Measurements from ENCODE around the gene RBM34. TPM values are rescaled to one million over a fixed set of nuclear protein-coding genes. Genes with fewer than 3 reads are reported as not detected.
A peak's percentile ranks its signal among the peaks of the same experiment; 100 is the strongest.

The RBM34 gene
- total RNA-seq, 2 experiments from 2014 or later: 136 TPM

DNA sequence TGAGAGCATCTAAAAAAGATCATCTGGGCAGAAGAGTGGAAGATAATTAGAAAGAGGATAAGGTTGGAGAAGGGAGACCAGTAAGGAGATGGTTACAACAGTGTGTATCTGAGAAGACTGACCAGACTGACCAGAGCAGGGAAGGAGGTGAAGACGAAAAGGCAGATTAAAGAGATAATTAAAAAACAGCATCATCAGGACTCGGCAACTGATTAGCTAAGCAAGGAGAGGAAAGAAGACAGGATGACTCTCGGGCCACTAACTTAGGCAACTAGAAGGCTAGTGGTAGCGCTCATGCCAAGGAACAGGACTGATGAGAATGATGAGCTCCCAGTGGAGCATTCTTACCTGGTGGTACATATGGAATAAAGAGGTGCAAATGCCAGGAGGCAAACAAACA lies 3.9 kb downstream of the RBM34 start:
- Mint-ChIP-seq H3K36me3 (ENCODE audit: low read depth) (peaks cover 39% of the 10 kb centered on the region), H3K4me3 (no peak overlapping the region), H3K27me3 (no peaks in the 10 kb centered on the region), H3K4me1 (ENCODE audit: low read depth) (peaks cover 25% of the 10 kb centered on the region), H3K9me3 (no peaks in the 10 kb centered on the region), H3K27ac (no peak overlapping the region)
- TF ChIP-seq, protein P1, sequence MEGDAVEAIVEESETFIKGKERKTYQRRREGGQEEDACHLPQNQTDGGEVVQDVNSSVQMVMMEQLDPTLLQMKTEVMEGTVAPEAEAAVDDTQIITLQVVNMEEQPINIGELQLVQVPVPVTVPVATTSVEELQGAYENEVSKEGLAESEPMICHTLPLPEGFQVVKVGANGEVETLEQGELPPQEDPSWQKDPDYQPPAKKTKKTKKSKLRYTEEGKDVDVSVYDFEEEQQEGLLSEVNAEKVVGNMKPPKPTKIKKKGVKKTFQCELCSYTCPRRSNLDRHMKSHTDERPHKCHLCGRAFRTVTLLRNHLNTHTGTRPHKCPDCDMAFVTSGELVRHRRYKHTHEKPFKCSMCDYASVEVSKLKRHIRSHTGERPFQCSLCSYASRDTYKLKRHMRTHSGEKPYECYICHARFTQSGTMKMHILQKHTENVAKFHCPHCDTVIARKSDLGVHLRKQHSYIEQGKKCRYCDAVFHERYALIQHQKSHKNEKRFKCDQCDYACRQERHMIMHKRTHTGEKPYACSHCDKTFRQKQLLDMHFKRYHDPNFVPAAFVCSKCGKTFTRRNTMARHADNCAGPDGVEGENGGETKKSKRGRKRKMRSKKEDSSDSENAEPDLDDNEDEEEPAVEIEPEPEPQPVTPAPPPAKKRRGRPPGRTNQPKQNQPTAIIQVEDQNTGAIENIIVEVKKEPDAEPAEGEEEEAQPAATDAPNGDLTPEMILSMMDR (IDR thresholded peaks at IDR 0.05): no peak
- intact Hi-C loops (cut with micrococcal nuclease): no loop called here
- ChIA-PET POLR2A (interaction anchor here (0.9 to 1.3 kb wide), 3 partner anchors 18 to 50 kb away, joined by 3 to 4 read pairs (median 3); no protein-coding TSS in a partner anchor), CTCF (interaction anchor here (1.0 to 1.7 kb wide), 4 partner anchors 18 to 259 kb away, joined by 3 to 10 read pairs (median 3); no protein-coding TSS in a partner anchor)
- ATAC-seq: no peak
- DNase-seq: no peak

DNA sequence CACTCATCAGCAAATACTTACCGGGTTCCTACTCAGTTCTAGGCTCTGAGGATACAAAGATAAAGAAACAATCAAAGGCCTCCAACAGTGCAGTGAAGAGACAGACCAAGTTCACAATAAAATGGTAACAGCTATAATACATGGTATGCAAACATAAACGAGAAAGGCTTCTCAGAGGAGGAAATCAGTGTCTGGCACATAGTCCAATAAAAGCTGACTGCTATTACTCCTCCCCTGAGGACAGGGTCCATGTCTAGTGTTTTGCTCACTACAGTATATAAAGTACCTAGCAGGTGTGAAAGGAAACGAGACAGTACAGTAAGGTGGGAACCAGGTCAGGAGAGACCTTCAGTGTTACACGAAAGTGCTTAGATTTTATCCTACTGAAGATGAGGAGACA lies 4.3 kb downstream of the RBM34 start:
- ChIA-PET POLR2A (interaction anchor here (0.9 kb wide), 1 partner anchor 29 kb away, joined by 3 read pairs; no protein-coding TSS in a partner anchor), CTCF (interaction anchor here (1.0 to 1.7 kb wide), 4 partner anchors 18 to 260 kb away, joined by 3 to 10 read pairs (median 3); no protein-coding TSS in a partner anchor)
- H3K9me3 Mint-ChIP-seq: no peaks in the 10 kb centered on the region
- H3K27ac Mint-ChIP-seq: no peak overlapping the region
- intact Hi-C loops (cut with micrococcal nuclease): no loop called here
- peaks cover 39% of the 10 kb centered on the region for H3K36me3 Mint-ChIP-seq (ENCODE audit: low read depth)
- H3K4me1 Mint-ChIP-seq (ENCODE audit: low read depth): peaks cover 22% of the 10 kb centered on the region
- no peaks in the 10 kb centered on the region for H3K27me3 Mint-ChIP-seq
- TF ChIP-seq, protein P1 (IDR thresholded peaks at IDR 0.05): no peak
- ATAC-seq (no peak), DNase-seq (no peak)
- H3K4me3 Mint-ChIP-seq: no peak overlapping the region

DNA sequence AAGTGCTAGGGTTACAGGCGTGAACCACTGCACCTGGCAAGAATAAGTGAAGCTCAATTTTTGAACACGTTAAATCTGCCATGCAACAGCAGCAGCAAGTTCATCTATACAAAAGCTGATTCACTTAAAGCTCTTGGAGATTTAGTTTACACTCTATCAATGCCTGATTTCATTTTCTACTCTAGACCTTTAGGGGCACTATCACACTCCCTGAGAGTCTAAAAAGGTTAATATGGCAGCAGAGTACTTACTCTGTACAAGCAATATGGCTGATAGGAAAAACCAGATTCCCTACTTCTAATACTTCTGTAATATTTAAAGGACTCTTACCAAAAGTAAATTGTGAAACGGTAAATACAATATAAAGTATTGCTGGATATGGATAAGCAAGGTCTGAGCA lies 4.8 kb downstream of the RBM34 start:
- no peak overlapping the region for H3K4me3 Mint-ChIP-seq
- no peak for DNase-seq
- H3K27me3 Mint-ChIP-seq: no peaks in the 10 kb centered on the region
- ATAC-seq: no peak
- TF ChIP-seq, protein P1 (IDR thresholded peaks at IDR 0.05): no peak
- H3K27ac Mint-ChIP-seq: no peak overlapping the region
- POLR2A ChIA-PET: interaction anchor here (0.9 kb wide), 2 partner anchors 29 to 52 kb away, joined by 3 to 4 read pairs; no protein-coding TSS in a partner anchor
- peaks cover 23% of the 10 kb centered on the region for H3K4me1 Mint-ChIP-seq (ENCODE audit: low read depth)
- intact Hi-C loops (cut with micrococcal nuclease): no loop called here
- H3K9me3 Mint-ChIP-seq: no peaks in the 10 kb centered on the region
- H3K36me3 Mint-ChIP-seq (ENCODE audit: low read depth): peaks cover 43% of the 10 kb centered on the region
- CTCF ChIA-PET: interaction anchor here (0.6 to 1.7 kb wide), 8 partner anchors 9 to 348 kb away, joined by 3 to 10 read pairs (median 3); partner anchors contain the start of gene B3GALNT2

DNA sequence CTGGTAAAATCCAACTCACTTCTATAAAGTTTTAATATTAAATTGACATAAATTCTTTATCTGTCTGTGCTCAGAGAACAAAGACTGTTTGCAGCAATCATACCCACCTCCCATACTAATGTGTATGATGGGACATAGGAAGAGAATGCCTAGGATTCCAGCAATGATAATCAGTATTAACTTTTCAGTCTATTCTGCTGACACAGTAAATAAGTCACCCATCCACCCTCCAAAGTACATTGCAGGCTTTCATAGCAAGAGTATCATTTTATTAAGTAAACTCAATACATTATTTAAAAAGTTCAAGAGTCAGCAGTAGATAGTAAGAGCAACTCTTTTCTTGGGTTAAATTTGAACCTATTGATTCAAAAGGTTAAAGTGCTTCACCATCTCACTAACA lies 8.8 kb downstream of the RBM34 start:
- H3K9me3 Mint-ChIP-seq: no peaks in the 10 kb centered on the region
- intact Hi-C loops (cut with micrococcal nuclease): no loop called here
- H3K27ac Mint-ChIP-seq: no peak overlapping the region
- no peaks in the 10 kb centered on the region for H3K27me3 Mint-ChIP-seq
- DNase-seq: no peak
- POLR2A ChIA-PET: interaction anchor here (0.6 to 2.2 kb wide), 4 partner anchors 8 to 394 kb away, joined by 4 to 7 read pairs (median 5); partner anchors contain the start of gene RBM34
- peaks cover 28% of the 10 kb centered on the region for H3K4me1 Mint-ChIP-seq (ENCODE audit: low read depth)
- CTCF ChIA-PET: interaction anchor here (0.7 kb wide), 2 partner anchors 9 to 75 kb away, joined by 3 read pairs; no protein-coding TSS in a partner anchor
- TF ChIP-seq, protein P1 (IDR thresholded peaks at IDR 0.05): no peak
- H3K36me3 Mint-ChIP-seq (ENCODE audit: low read depth): peaks cover 52% of the 10 kb centered on the region
- no peak for ATAC-seq
- H3K4me3 Mint-ChIP-seq: no peak overlapping the region

DNA sequence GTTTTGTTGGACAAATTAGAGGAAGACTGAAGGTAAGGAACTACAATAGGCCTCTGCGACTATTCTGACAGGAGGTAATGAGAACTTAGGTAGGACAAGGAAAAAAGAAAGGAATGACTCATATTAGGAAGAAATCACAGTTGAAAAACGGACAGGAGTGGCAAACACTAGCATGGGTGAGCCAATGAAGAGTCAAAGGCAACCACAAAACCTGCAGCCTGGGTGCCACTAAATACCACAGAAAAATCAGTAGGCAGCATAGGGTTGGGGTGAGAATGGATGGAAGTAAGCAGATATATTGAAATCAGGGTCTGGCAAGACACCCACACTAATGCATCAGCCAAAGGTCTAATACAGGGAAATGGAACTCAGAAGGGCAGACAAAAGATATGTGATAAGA lies 10.0 kb downstream of the RBM34 start:
- Mint-ChIP-seq H3K27ac (peak overlapping the region; percentile 49), H3K4me3 (no peak overlapping the region), H3K27me3 (no peaks in the 10 kb centered on the region), H3K4me1 (ENCODE audit: low read depth) (peaks cover 32% of the 10 kb centered on the region), H3K36me3 (ENCODE audit: low read depth) (peaks cover 54% of the 10 kb centered on the region), H3K9me3 (no peaks in the 10 kb centered on the region)
- ATAC-seq: no peak
- CTCF ChIA-PET: interaction anchor here (0.7 kb wide), 1 partner anchor 22 kb away, joined by 3 read pairs; no protein-coding TSS in a partner anchor
- DNase-seq: no peak
- POLR2A ChIA-PET: interaction anchor here (1.9 kb wide), 1 partner anchor 10 kb away, joined by 7 read pairs; the partner anchor contains the start of gene RBM34
- TF ChIP-seq, protein P1 (IDR thresholded peaks at IDR 0.05): no peak
- intact Hi-C loops (cut with micrococcal nuclease): no loop called here

All from activated CD8-positive, alpha-beta T cell treated with anti-CD3 and anti-CD28 coated beads for 36 hours (primary cell).